ENCODE results near the gene ARAP2. TPM values are rescaled to one million over a fixed set of nuclear protein-coding genes. Genes with fewer than 3 reads are reported as not detected.

Gene ARAP2
- total and polyA plus RNA-seq, 4 donors = 0.26 to 22.7 (median 12.5) TPM

DNA sequence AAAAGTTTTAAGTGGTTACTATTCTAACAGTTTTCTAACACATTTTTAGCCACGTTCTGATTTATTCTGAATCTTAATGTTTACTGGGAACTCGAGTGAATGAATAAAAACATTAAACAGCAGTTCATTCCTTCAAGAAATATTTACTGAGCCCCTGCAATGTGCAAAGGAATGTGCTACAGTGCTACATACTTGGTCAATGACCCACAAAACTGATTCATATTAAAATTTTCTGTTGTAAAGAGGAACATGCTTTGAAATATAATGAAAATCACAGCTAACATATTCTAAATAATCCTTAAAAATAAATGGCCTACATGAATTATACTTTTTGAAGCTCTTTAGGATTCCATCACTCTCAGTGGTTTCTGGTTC, 78.7 kb downstream of the ARAP2 start:
- ATAC-seq (ENCODE audit: low FRiP score) (no peak), DNase-seq (no peak)
- 17 to 29% methylated on average over 2 of the region's 2 CpGs for WGBS, 2 donors
- Histone ChIP-seq H3K9me3 (ENCODE audit: control insufficient read depth, low read length) (no peaks in the 10 kb centered on the region), H3K4me1 (ENCODE audit: control insufficient read depth in 1 of 2, insufficient read depth in 2 of 2, low read length in 2 of 2) (no peaks in the 10 kb centered on the region), H3K4me3 (ENCODE audit: low read length in 2 of 2) (no peak overlapping the region), H3K27ac (ENCODE audit: low read depth in 1 of 2, low read length in 2 of 2) (no peak overlapping the region), H3K27me3 (ENCODE audit: control insufficient read depth in 1 of 2, insufficient read depth in 2 of 2, low read length in 1 of 2) (no peaks in the 10 kb centered on the region), H3K36me3 (ENCODE audit: control insufficient read depth in 1 of 2, insufficient read depth in 2 of 2, low read length in 1 of 2) (no peaks in the 10 kb centered on the region)
- intact Hi-C loops (cut with DNase I) = no loop called here

GRCh38 chr4:36164900-36165630, 79.2 kb downstream of the ARAP2 start:
- Histone ChIP-seq H3K4me1 (ENCODE audit: control insufficient read depth in 1 of 2, insufficient read depth in 2 of 2, low read length in 2 of 2) (no peaks in the 10 kb centered on the region), H3K27me3 (ENCODE audit: control insufficient read depth in 1 of 2, insufficient read depth in 2 of 2, low read length in 1 of 2) (no peaks in the 10 kb centered on the region), H3K27ac (ENCODE audit: low read depth in 1 of 2, low read length in 2 of 2) (no peak overlapping the region), H3K36me3 (ENCODE audit: control insufficient read depth in 1 of 2, insufficient read depth in 2 of 2, low read length in 1 of 2) (no peaks in the 10 kb centered on the region), H3K9me3 (ENCODE audit: control insufficient read depth, low read length) (no peaks in the 10 kb centered on the region), H3K4me3 (ENCODE audit: low read length in 2 of 2) (no peak overlapping the region)
- no peak for ATAC-seq (ENCODE audit: low FRiP score)
- DNase-seq = no peak
- WGBS, 2 donors = 82% methylated on average over 4 of the region's 4 CpGs
- intact Hi-C loops (cut with DNase I) = no loop called here

DNA sequence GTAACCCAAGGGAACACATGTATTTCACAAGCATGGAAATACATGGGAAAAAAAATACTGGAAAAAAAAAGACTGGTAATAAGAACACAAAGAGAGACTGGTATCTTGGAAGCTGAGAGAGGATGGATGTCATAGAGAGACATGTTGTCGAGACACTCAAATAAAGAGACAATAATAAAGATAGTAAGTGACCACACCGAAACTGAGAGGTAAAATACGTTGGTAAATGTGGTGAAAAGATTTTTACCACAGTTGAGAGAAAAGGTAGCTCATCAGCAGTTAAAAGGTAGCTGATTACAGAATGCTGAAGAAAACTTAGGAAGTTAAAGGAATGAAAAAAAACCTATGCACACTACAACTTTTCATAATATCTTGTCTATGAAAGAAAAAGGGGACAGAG, 81.1 kb downstream of the ARAP2 start:
- intact Hi-C loops (cut with DNase I) = no loop called here
- DNase-seq = no peak
- no peak overlapping the region for H3K27ac ChIP-seq (ENCODE audit: low read depth in 1 of 2, low read length in 2 of 2)
- no peaks in the 10 kb centered on the region for H3K4me1 ChIP-seq (ENCODE audit: control insufficient read depth in 1 of 2, insufficient read depth in 2 of 2, low read length in 2 of 2)
- no peak overlapping the region for H3K4me3 ChIP-seq (ENCODE audit: low read length in 2 of 2)
- no peaks in the 10 kb centered on the region for H3K36me3 ChIP-seq (ENCODE audit: control insufficient read depth in 1 of 2, insufficient read depth in 2 of 2, low read length in 1 of 2)
- H3K9me3 ChIP-seq (ENCODE audit: control insufficient read depth, low read length) = no peaks in the 10 kb centered on the region
- H3K27me3 ChIP-seq (ENCODE audit: control insufficient read depth in 1 of 2, insufficient read depth in 2 of 2, low read length in 1 of 2) = no peaks in the 10 kb centered on the region
- 90 to 91% methylated on average over 3 of the region's 3 CpGs for WGBS, 2 donors
- no peak for ATAC-seq (ENCODE audit: low FRiP score)

GRCh38 chr4:36159208-36159607, 85.1 kb downstream of the ARAP2 start:
- DNase-seq (no peak), ATAC-seq (ENCODE audit: low FRiP score) (no peak)
- Histone ChIP-seq H3K27ac (ENCODE audit: low read depth in 1 of 2, low read length in 2 of 2) (no peak overlapping the region), H3K36me3 (ENCODE audit: control insufficient read depth in 1 of 2, insufficient read depth in 2 of 2, low read length in 1 of 2) (no peaks in the 10 kb centered on the region), H3K9me3 (ENCODE audit: control insufficient read depth, low read length) (no peaks in the 10 kb centered on the region), H3K27me3 (ENCODE audit: control insufficient read depth in 1 of 2, insufficient read depth in 2 of 2, low read length in 1 of 2) (no peaks in the 10 kb centered on the region), H3K4me3 (ENCODE audit: low read length in 2 of 2) (no peak overlapping the region), H3K4me1 (ENCODE audit: control insufficient read depth in 1 of 2, insufficient read depth in 2 of 2, low read length in 2 of 2) (no peaks in the 10 kb centered on the region)
- WGBS, 2 donors = 72 to 77% methylated on average over 5 of the region's 5 CpGs
- intact Hi-C loops (cut with DNase I) = no loop called here

DNA sequence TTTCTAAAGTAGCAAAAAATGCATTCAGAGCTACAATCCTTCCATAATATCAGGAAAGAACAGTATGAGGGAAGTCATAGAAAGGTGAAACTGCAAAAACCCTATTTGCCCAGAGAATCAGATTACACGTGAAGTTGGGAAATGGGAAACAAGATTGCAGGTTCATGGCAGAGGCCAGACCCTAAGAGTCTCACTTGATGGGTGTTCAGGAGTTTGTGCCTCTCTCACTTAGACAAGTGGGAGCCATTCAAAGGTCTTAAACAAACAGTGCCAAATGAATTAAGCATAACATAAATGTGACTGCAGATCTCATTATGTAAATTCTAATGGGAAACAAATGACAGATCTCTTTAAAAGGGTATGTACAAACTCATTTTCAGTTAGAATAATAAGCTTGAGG, 91.6 kb downstream of the ARAP2 start:
- WGBS, 2 donors = 50 to 60% methylated on average over 1 of the region's 1 CpG
- no peak for ATAC-seq (ENCODE audit: low FRiP score)
- Histone ChIP-seq H3K36me3 (ENCODE audit: control insufficient read depth in 1 of 2, insufficient read depth in 2 of 2, low read length in 1 of 2) (no peaks in the 10 kb centered on the region), H3K9me3 (ENCODE audit: control insufficient read depth, low read length) (no peaks in the 10 kb centered on the region), H3K4me3 (ENCODE audit: low read length in 2 of 2) (no peak overlapping the region), H3K27ac (ENCODE audit: low read depth in 1 of 2, low read length in 2 of 2) (no peak overlapping the region), H3K4me1 (ENCODE audit: control insufficient read depth in 1 of 2, insufficient read depth in 2 of 2, low read length in 2 of 2) (no peaks in the 10 kb centered on the region), H3K27me3 (ENCODE audit: control insufficient read depth in 1 of 2, insufficient read depth in 2 of 2, low read length in 1 of 2) (no peaks in the 10 kb centered on the region)
- intact Hi-C loops (cut with DNase I) = no loop called here
- DNase-seq = no peak

DNA sequence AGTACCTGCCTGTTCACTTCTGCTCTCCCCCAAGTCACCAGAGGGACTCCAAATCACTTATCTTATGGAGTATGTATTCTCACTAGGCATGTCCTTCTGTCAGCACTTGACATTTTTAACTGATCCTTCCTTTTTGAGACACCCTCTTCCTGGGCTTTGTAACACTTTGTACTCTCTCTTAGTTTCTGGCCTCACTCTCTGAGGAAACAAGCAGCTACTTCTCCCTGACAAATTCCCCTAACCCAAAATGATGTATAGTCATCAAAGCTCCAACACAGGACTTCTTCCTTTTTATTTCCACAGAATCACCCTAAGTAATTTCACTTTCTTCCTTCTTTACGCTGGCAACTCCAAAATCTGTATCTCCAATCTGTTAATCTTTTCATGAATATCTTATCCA, 101.8 kb downstream of the ARAP2 start:
- 84 to 89% methylated on average over 1 of the region's 1 CpG for WGBS, 2 donors
- ATAC-seq (ENCODE audit: low FRiP score) (no peak), DNase-seq (no peak)
- H3K36me3 ChIP-seq (ENCODE audit: control insufficient read depth in 1 of 2, insufficient read depth in 2 of 2, low read length in 1 of 2) = no peaks in the 10 kb centered on the region
- no peaks in the 10 kb centered on the region for H3K27me3 ChIP-seq (ENCODE audit: control insufficient read depth in 1 of 2, insufficient read depth in 2 of 2, low read length in 1 of 2)
- no peak overlapping the region for H3K4me3 ChIP-seq (ENCODE audit: low read length in 2 of 2)
- no peaks in the 10 kb centered on the region for H3K9me3 ChIP-seq (ENCODE audit: control insufficient read depth, low read length)
- H3K4me1 ChIP-seq (ENCODE audit: control insufficient read depth in 1 of 2, insufficient read depth in 2 of 2, low read length in 2 of 2) = no peaks in the 10 kb centered on the region
- intact Hi-C loops (cut with DNase I) = no loop called here
- no peak overlapping the region for H3K27ac ChIP-seq (ENCODE audit: low read depth in 1 of 2, low read length in 2 of 2)

DNA sequence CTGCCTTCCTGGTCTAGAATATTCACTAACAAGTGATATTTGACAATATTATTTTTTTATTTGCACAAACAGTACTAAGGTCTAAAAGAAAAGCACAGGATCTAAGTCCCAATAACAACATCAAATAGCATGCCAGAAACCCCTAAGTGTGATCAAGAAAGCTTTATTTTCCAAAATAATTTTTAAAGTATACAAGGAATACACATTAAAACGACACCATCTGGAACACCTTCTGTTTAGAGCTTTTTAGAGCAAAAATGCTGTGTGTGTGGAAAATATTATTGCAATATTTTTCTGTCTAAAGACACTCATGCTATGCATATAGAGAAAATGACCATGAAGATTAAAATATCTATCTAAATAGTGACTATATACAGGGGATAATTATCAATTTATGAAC, 103.1 kb downstream of the ARAP2 start:
- no peaks in the 10 kb centered on the region for H3K4me1 ChIP-seq (ENCODE audit: control insufficient read depth in 1 of 2, insufficient read depth in 2 of 2, low read length in 2 of 2)
- WGBS, 2 donors = 79 to 85% methylated on average over 1 of the region's 1 CpG
- intact Hi-C loops (cut with DNase I) = no loop called here
- no peak for DNase-seq
- H3K27me3 ChIP-seq (ENCODE audit: control insufficient read depth in 1 of 2, insufficient read depth in 2 of 2, low read length in 1 of 2) = no peaks in the 10 kb centered on the region
- ATAC-seq (ENCODE audit: low FRiP score) = no peak
- H3K27ac ChIP-seq (ENCODE audit: low read depth in 1 of 2, low read length in 2 of 2) = no peak overlapping the region
- no peak overlapping the region for H3K4me3 ChIP-seq (ENCODE audit: low read length in 2 of 2)
- no peaks in the 10 kb centered on the region for H3K36me3 ChIP-seq (ENCODE audit: control insufficient read depth in 1 of 2, insufficient read depth in 2 of 2, low read length in 1 of 2)
- no peaks in the 10 kb centered on the region for H3K9me3 ChIP-seq (ENCODE audit: control insufficient read depth, low read length)

DNA sequence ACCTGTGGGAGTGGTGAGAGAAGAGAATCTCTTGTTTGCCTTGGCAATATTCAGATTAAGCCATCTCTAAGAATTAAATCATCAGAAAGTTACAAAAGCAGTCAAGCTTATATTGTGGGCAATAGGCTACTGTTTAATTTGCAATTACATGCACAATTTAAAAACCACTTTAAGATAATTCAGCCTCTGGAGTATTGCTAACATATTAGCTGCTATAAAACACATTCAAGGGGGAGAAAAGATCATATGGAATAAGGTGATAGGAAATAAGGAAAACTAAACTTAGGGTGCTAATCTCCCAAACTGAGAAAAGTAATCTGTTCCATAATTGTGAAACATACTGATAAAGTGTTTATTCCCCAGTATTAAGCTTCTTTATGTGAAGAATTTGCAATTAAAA, 103.9 kb downstream of the ARAP2 start:
- intact Hi-C loops (cut with DNase I) = no loop called here
- no peaks in the 10 kb centered on the region for H3K36me3 ChIP-seq (ENCODE audit: control insufficient read depth in 1 of 2, insufficient read depth in 2 of 2, low read length in 1 of 2)
- no peak overlapping the region for H3K4me3 ChIP-seq (ENCODE audit: low read length in 2 of 2)
- ATAC-seq (ENCODE audit: low FRiP score) (no peak), DNase-seq (no peak)
- no peaks in the 10 kb centered on the region for H3K4me1 ChIP-seq (ENCODE audit: control insufficient read depth in 1 of 2, insufficient read depth in 2 of 2, low read length in 2 of 2)
- no peak overlapping the region for H3K27ac ChIP-seq (ENCODE audit: low read depth in 1 of 2, low read length in 2 of 2)
- H3K9me3 ChIP-seq (ENCODE audit: control insufficient read depth, low read length) = no peaks in the 10 kb centered on the region
- H3K27me3 ChIP-seq (ENCODE audit: control insufficient read depth in 1 of 2, insufficient read depth in 2 of 2, low read length in 1 of 2) = no peaks in the 10 kb centered on the region

DNA sequence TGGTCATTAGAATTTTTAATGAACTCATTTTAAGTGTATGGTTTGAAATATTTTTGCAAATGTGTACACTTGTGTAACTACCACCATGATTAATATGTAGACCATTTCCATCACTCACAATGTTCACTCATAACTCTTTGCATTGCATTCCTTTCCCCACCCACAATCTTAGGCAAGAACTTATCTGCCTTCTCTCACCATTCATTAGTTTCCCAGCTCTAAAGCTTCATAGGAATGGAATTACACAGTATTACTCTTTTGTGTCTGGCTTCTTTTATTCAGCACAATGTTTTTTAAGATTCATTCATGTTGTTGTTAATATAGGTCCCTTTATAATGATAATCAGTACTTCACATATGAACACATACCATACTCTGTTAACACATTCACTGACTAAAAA, 106.1 kb downstream of the ARAP2 start:
- DNase-seq (no peak), ATAC-seq (ENCODE audit: low FRiP score) (no peak)
- Histone ChIP-seq H3K4me1 (ENCODE audit: control insufficient read depth in 1 of 2, insufficient read depth in 2 of 2, low read length in 2 of 2) (no peaks in the 10 kb centered on the region), H3K9me3 (ENCODE audit: control insufficient read depth, low read length) (no peaks in the 10 kb centered on the region), H3K27ac (ENCODE audit: low read depth in 1 of 2, low read length in 2 of 2) (no peak overlapping the region), H3K4me3 (ENCODE audit: low read length in 2 of 2) (no peak overlapping the region), H3K36me3 (ENCODE audit: control insufficient read depth in 1 of 2, insufficient read depth in 2 of 2, low read length in 1 of 2) (no peaks in the 10 kb centered on the region), H3K27me3 (ENCODE audit: control insufficient read depth in 1 of 2, insufficient read depth in 2 of 2, low read length in 1 of 2) (no peaks in the 10 kb centered on the region)
- intact Hi-C loops (cut with DNase I) = no loop called here
